DMS 273 (cell line): Measurements from ENCODE around the gene BPIFA2.
"Not testable (repeated sequence)": the region's sequence is repeated elsewhere in the genome, so short reads cannot be mapped to it uniquely, and the experiment has no call there.

ENCODE experiments used
- DNase-seq: peaks from one replicate; lab custom pipeline; 2025; ENCODE audit not compliant: unreplicated experiment; lab: John Stamatoyannopoulos, UW

BPIFA2 gene

GRCh38 chr20:33160681-33161080 is 7.3 kb upstream of the BPIFA2 start:
- no peak for DNase-seq

- no peak for DNase-seq
These were observed 5.6 kb upstream of the BPIFA2 start for GRCh38 chr20:33162313-33162712.

GRCh38 chr20:33162753-33163152 is 5.2 kb upstream of the BPIFA2 start:
- DNase-seq: no peak

GRCh38 chr20:33163856-33164762 is 3.9 kb upstream of the BPIFA2 start:
- no peak for DNase-seq

- DNase-seq: no peak
These were observed 3.2 kb upstream of the BPIFA2 start for GRCh38 chr20:33164763-33165095.

- peak; percentile 26 for DNase-seq
These were observed 2.4 kb upstream of the BPIFA2 start for GRCh38 chr20:33165416-33166055.

- DNase-seq: no peak
These were observed 1.3 kb upstream of the BPIFA2 start for GRCh38 chr20:33166533-33167113.

- peak; percentile 55 for DNase-seq
These were observed 1.3 kb downstream of the BPIFA2 start for GRCh38 chr20:33169176-33169794.

GRCh38 chr20:33172781-33173180 is 4.8 kb downstream of the BPIFA2 start:
- DNase-seq: peak; percentile 30

- DNase-seq: no peak
These were observed 7.2 kb downstream of the BPIFA2 start for GRCh38 chr20:33175123-33175522.

- DNase-seq: no peak
These were observed 8.1 kb downstream of the BPIFA2 start for GRCh38 chr20:33176101-33176500.

- DNase-seq: no peak
These were observed 9.9 kb downstream of the BPIFA2 start for GRCh38 chr20:33177866-33178265.

- DNase-seq: no peak
These were observed 10.8 kb downstream of the BPIFA2 start for GRCh38 chr20:33178726-33179125.

GRCh38 chr20:33180169-33180568 is 12.2 kb downstream of the BPIFA2 start:
- no peak for DNase-seq

- no peak for DNase-seq
These were observed 13.6 kb downstream of the BPIFA2 start for GRCh38 chr20:33181482-33182093.

- DNase-seq: no peak
These were observed 15.4 kb downstream of the BPIFA2 start for GRCh38 chr20:33183312-33183711.

- not testable (repeated sequence) for DNase-seq
These were observed 17.2 kb downstream of the BPIFA2 start for GRCh38 chr20:33185031-33185590.

GRCh38 chr20:33187491-33187890 is 19.5 kb downstream of the BPIFA2 start:
- DNase-seq: no peak

- DNase-seq: no peak
These were observed 20.5 kb downstream of the BPIFA2 start for GRCh38 chr20:33188421-33188820.

GRCh38 chr20:33191484-33191883 is 23.5 kb downstream of the BPIFA2 start:
- no peak for DNase-seq

GRCh38 chr20:33191955-33192354 is 24.0 kb downstream of the BPIFA2 start:
- DNase-seq: no peak
